ENCODE measurements around the gene WDR37.

- TF ChIP-seq ZBTB33 (CRISPR knock-in tag; IDR thresholded peaks at IDR 0.05): no peak
- no peak for TF ChIP-seq CTCF (IDR thresholded peaks at IDR 0.05 in 2 of 3, conservative IDR thresholded peaks at IDR 0.05 in 1 of 3; ENCODE audit: insufficient read depth in 2 of 3, low read depth in 1 of 3, low read length in 3 of 3)
- TF ChIP-seq HDAC1 (IDR thresholded peaks at IDR 0.05): no peak
- no peak for TF ChIP-seq SIX5 (IDR thresholded peaks at IDR 0.05; ENCODE audit: borderline replicate concordance in 1 of 2, insufficient read depth in 1 of 2, low read depth in 1 of 2, low read length in 2 of 2)
- TF ChIP-seq HMBOX1 (IDR thresholded peaks at IDR 0.05): no peak
- no peak for TF ChIP-seq U2AF2 (optimal IDR thresholded peaks at IDR 0.05; ENCODE audit: low read depth, low read length)
- TF ChIP-seq BHLHE40 (IDR thresholded peaks at IDR 0.05; ENCODE audit: low read length): no peak
- no peak for TF ChIP-seq EZH2 (IDR thresholded peaks at IDR 0.05; ENCODE audit: borderline replicate concordance, low read depth, low read length)
- no peak for TF ChIP-seq HMGXB4 (CRISPR knock-in tag; IDR thresholded peaks at IDR 0.05)
Measured at GRCh38 chr10:1147810-1148209, 91.6 kb downstream of the WDR37 start.

All from K562 (cell line).